ENCODE measurements around the gene CHIC2.

DNA sequence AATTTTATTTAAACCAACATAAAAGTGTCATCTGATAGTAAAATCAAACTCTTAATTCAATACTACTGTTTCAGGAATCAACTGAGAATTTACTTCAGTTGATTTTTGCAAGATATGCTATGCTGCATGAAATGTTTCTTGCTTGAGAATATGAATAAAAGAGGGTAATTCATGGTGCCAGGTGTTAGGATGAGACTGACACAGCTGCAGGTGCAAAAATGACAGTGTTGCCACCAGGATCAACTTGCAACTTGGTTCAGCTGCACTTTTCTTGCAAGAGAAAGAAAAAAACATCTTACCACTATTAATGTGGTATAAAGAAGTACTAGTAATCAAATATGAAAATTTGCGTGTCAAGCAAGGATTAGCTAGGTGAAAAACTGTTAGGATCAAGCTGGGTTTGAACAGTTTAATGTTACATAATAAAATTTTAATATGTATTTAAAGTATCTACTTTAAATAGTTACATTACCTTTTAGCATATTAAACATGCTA is 49.7 kb downstream of the CHIC2 start:
- TF ChIP-seq, protein P1, sequence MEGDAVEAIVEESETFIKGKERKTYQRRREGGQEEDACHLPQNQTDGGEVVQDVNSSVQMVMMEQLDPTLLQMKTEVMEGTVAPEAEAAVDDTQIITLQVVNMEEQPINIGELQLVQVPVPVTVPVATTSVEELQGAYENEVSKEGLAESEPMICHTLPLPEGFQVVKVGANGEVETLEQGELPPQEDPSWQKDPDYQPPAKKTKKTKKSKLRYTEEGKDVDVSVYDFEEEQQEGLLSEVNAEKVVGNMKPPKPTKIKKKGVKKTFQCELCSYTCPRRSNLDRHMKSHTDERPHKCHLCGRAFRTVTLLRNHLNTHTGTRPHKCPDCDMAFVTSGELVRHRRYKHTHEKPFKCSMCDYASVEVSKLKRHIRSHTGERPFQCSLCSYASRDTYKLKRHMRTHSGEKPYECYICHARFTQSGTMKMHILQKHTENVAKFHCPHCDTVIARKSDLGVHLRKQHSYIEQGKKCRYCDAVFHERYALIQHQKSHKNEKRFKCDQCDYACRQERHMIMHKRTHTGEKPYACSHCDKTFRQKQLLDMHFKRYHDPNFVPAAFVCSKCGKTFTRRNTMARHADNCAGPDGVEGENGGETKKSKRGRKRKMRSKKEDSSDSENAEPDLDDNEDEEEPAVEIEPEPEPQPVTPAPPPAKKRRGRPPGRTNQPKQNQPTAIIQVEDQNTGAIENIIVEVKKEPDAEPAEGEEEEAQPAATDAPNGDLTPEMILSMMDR (IDR thresholded peaks at IDR 0.05; ENCODE audit: borderline replicate concordance, extremely low read depth, low read length, poor library complexity, severe bottlenecking) = no peak
- no peak for TF ChIP-seq EZH2 (IDR thresholded peaks at IDR 0.05; ENCODE audit: borderline replicate concordance, low read depth, low read length, severe bottlenecking)
